NCI-H2196 (cell line): ENCODE measurements around the gene PLCG1.

Source experiments
- DNase-seq: peaks from one replicate; lab custom pipeline; 2025; ENCODE audit not compliant: unreplicated experiment; lab: John Stamatoyannopoulos, UW

The PLCG1 gene

GRCh38 chr20:41178495-41178894 lies 41.2 kb downstream of the PLCG1 start:
- no peak for DNase-seq

GRCh38 chr20:41178904-41179432 lies 41.6 kb downstream of the PLCG1 start:
- no peak for DNase-seq

GRCh38 chr20:41179961-41180360 lies 42.6 kb downstream of the PLCG1 start:
- no peak for DNase-seq

- DNase-seq = no peak
Measured at GRCh38 chr20:41180599-41181333, 43.4 kb downstream of the PLCG1 start.

GRCh38 chr20:41181567-41181966 lies 44.2 kb downstream of the PLCG1 start:
- no peak for DNase-seq

- DNase-seq = no peak
Measured at GRCh38 chr20:41182296-41183212, 45.2 kb downstream of the PLCG1 start.

- DNase-seq = no peak
Measured at GRCh38 chr20:41183391-41183790, 46.0 kb downstream of the PLCG1 start.

GRCh38 chr20:41183831-41184230 lies 46.5 kb downstream of the PLCG1 start:
- DNase-seq = no peak

GRCh38 chr20:41185013-41185757 lies 47.8 kb downstream of the PLCG1 start:
- DNase-seq = no peak

- no peak for DNase-seq
Measured at GRCh38 chr20:41187668-41188067, 50.3 kb downstream of the PLCG1 start.

- no peak for DNase-seq
Measured at GRCh38 chr20:41191562-41192500, 54.5 kb downstream of the PLCG1 start.

- no peak for DNase-seq
Measured at GRCh38 chr20:41192575-41192974, 55.2 kb downstream of the PLCG1 start.

- no peak for DNase-seq
Measured at GRCh38 chr20:41196653-41197225, 59.4 kb downstream of the PLCG1 start.

GRCh38 chr20:41198443-41198842 lies 61.1 kb downstream of the PLCG1 start:
- no peak for DNase-seq

- DNase-seq = no peak
Measured at GRCh38 chr20:41200446-41201202, 63.3 kb downstream of the PLCG1 start.

GRCh38 chr20:41201760-41202159 lies 64.4 kb downstream of the PLCG1 start:
- no peak for DNase-seq

- no peak for DNase-seq
Measured at GRCh38 chr20:41202426-41202825, 65.1 kb downstream of the PLCG1 start.

- no peak for DNase-seq
Measured at GRCh38 chr20:41203660-41204059, 66.3 kb downstream of the PLCG1 start.
